Mononuclear cell (primary cell): ENCODE data around the gene RIMS4. TPM values are rescaled to one million over a fixed set of nuclear protein-coding genes. Genes with fewer than 3 reads are reported as not detected.

Source experiments
- H3K27me3 ChIP-seq: 2 replicates; pipeline ENCODE4 v1.6.0; 2011; ENCODE audit warnings: low read length, control low read depth; ENCODE audit not compliant: insufficient read depth
- H3K4me1 ChIP-seq: 2 replicates; pipeline ENCODE4 v1.5.1; 2011; ENCODE audit warnings: mild to moderate bottlenecking, low read length, control low read depth; ENCODE audit not compliant: insufficient read depth
- H3K4me3 ChIP-seq: 2 replicates; pipeline ENCODE4 v1.5.1; 2011; ENCODE audit warnings: mild to moderate bottlenecking, low read length, moderate library complexity
- H3K9me3 ChIP-seq: 2 replicates; pipeline ENCODE4 v1.5.1; 2011; ENCODE audit warnings: low read depth, mild to moderate bottlenecking, control low read depth, low read length
- total RNA-seq: library from RNA; depleted of rRNA; stranded (reverse); fragments of >200 nt; gene quantifications from one replicate; pipeline ENCODE4 v1.2.3, GENCODE V29; 2012

RIMS4 gene
- total RNA-seq, 1 donor: under 0.01 TPM

DNA sequence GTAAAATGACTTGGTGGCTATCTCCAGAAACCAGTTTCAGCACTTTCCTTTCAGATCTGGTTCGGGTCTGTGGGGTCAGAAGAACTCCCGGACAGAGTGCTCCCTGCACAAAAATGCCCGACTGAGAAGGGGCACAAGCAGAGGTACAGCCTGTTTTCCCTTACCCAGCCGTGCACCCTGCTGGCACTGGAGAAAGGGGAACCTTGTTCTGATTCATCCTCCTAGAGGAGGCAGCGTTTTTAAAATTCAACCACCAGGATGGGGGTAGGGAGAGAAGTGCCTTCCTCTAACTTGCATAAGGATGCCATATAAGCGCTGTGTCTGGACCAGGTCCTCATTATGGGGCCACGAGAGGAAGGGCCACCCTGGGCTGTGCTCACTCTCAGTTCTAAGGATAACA is 17.6 kb downstream of the RIMS4 start:
- no peaks in the 10 kb centered on the region for H3K4me1 ChIP-seq
- H3K27me3 ChIP-seq: no peaks in the 10 kb centered on the region
- H3K4me3 ChIP-seq: no peak overlapping the region
- H3K9me3 ChIP-seq: no peaks in the 10 kb centered on the region

DNA sequence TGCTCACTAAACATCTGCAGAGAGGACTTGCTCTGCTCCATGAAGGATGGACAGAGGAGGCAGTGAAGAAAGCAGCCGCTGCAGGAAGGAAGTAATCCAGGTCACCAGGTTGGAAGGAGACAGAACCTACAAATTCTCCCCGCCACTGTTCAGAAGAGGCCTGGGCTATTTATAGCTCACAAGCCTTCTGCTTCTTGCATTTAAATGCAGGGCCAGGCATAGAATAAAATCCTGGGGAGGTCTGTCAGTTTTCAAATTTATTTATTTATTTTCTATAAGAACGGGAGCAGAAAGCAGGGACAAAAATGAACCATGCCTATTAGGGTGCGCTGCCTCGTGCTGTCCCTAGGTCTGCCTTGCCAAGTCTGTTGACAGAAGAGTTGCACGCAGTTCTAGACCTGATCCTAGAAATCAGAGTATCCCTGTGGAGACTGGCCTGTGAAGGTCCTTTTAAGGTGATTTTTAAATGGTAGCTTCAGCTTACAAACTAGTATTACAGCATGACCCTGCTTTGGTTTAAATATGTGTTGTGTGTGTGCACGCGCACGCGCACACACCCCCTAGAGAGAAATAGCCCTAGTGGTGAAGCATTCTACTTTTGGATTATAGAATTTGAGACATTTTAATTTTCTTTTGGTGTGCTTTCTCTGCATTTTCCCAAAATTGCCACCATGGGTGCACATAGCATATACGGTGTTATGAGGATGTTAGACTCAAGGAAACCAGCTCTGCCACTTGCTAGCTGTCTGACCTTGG is 19.5 kb downstream of the RIMS4 start:
- H3K4me1 ChIP-seq: no peaks in the 10 kb centered on the region
- no peaks in the 10 kb centered on the region for H3K27me3 ChIP-seq
- no peak overlapping the region for H3K4me3 ChIP-seq
- no peaks in the 10 kb centered on the region for H3K9me3 ChIP-seq

DNA sequence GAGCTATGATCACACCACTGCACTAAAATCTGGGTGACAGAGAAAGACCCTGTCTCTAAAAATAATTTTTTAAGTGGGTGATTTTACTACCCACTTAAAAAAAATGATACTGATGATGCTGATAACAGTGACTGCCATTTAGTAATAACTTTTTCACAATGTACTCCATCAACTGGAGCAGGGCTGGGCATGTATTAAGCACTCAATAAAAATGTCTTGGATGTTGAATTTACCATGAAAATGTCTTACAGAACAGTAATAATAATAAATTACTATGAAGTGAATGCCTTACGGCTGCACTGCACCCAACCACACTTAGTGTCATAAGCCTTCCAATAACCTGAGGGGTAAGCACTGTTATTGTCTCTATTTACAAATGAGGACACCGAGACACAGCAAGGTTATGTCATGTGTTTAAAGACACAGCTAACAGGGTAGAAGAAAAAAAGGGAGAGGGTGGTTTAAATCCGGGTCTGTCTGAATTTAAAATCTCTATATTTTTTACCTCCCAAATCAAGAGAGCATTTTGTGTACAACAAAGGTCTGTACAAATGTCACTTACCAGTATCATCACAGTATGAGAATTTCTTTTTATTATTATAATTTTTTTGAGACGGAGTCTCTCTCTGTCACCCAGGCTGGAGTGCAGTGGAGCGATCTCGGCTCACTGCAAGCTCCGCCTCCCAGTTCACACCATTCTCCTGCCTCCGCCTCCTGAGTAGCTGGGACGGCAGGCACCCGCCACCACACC is 21.5 kb downstream of the RIMS4 start:
- no peaks in the 10 kb centered on the region for H3K4me1 ChIP-seq
- H3K9me3 ChIP-seq: no peaks in the 10 kb centered on the region
- H3K27me3 ChIP-seq: no peaks in the 10 kb centered on the region
- no peak overlapping the region for H3K4me3 ChIP-seq

DNA sequence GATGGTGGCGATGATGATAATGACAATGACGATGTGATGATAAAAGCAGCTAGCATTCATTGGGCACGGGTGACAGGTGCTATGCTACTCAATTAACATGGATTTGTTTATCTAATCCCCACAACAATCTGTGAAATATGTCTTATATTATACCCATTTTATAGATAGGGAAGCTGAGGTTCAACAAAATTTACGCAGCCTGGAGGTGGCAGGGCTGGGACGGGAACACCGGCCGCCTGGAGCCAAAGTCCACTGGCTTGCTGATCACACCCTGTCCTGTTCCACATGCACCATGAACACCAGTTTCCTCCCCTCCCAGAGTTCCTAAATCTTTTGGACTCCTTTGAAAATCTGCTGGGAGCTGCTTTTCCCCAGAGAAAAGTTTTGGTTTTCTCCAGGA is 23.0 kb downstream of the RIMS4 start:
- no peaks in the 10 kb centered on the region for H3K4me1 ChIP-seq
- no peaks in the 10 kb centered on the region for H3K27me3 ChIP-seq
- H3K4me3 ChIP-seq: no peak overlapping the region
- H3K9me3 ChIP-seq: no peaks in the 10 kb centered on the region

DNA sequence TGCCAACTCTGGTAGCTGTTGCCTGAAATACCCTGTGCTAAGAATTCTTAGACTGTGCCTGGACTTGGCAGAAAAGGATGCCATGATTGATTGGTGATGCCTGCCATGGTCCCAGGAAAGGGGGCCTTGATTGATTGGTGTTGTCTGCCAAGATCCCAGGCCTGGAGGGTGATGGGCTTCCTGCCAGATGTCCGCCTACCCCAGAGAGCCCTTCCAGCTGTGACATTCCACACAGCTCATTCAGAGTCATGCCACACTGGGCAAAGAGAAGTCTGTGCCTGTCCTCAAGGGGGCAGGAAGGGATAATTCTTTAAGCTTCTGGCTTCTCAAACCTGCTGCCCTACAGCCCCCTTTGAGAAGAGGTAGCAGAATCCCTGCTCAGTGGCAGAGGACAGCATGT is 24.6 kb downstream of the RIMS4 start:
- no peaks in the 10 kb centered on the region for H3K9me3 ChIP-seq
- H3K4me1 ChIP-seq: no peaks in the 10 kb centered on the region
- peaks cover 2% of the 10 kb centered on the region for H3K27me3 ChIP-seq
- no peak overlapping the region for H3K4me3 ChIP-seq

DNA sequence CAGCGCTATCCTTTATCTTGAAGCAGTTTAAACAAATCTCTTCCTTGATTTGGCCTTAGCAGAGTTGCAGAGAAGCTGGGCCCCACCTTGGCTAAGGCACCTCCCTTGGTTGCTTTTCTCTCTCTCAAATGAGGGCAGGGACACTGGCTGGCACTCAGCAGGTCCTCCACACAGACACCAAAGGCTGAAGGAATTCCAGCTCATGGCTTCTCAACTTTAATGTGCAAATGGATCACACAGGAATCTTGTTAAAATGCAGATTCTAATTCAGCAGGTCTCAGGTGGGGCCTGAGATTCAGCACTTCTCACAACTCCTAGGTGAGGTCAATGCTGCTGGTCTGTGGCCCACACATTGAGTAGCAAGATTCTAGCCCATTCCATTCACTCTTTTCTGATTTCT is 25.7 kb downstream of the RIMS4 start:
- H3K4me1 ChIP-seq: no peaks in the 10 kb centered on the region

DNA sequence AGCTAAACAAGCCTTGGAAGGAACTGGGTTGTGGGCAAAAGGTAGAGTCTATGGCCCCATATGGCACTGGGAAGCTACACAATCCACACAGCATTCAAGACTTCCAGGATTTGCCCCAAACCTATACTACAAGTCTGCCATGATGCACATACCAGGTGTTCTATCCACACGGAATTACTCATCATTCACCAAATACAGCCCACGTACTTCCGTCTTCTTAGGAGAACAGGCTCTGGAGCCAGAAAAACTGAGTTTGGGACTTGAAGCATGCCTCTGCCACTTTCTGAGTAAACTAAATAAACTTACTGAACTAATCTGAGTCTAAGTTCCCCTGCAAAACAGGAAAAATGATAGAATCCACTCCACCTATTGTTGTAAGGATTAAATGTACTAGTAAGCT is 28.6 kb downstream of the RIMS4 start:
- no peaks in the 10 kb centered on the region for H3K4me1 ChIP-seq
- H3K9me3 ChIP-seq: no peaks in the 10 kb centered on the region
- H3K4me3 ChIP-seq: no peak overlapping the region

More for the DNA sequence above, 25.7 kb downstream of the RIMS4 start:
- peaks cover 2% of the 10 kb centered on the region for H3K27me3 ChIP-seq
- no peaks in the 10 kb centered on the region for H3K9me3 ChIP-seq
- no peak overlapping the region for H3K4me3 ChIP-seq

DNA sequence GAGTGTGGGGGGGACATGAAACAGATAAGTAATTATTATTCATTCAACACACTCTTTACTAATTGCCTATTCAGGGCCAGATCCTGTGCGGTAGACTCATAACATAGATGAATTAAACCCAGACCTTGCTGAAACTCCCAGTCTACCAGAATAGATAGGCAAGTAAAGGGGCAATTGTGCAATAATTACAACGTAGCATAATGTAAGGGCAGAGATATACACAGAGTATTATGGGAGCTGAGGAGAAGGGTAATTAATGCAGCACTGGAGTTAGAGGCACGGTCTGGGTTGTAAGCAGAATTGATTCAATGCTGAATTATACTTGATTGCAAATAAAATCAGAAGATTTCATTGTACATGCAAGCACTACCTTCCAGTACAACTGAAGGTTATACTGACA is 29.2 kb downstream of the RIMS4 start:
- H3K9me3 ChIP-seq: no peaks in the 10 kb centered on the region
- no peaks in the 10 kb centered on the region for H3K4me1 ChIP-seq
- no peak overlapping the region for H3K4me3 ChIP-seq
- peaks cover 2% of the 10 kb centered on the region for H3K27me3 ChIP-seq

More for the DNA sequence above, 28.6 kb downstream of the RIMS4 start:
- H3K27me3 ChIP-seq: peaks cover 2% of the 10 kb centered on the region

DNA sequence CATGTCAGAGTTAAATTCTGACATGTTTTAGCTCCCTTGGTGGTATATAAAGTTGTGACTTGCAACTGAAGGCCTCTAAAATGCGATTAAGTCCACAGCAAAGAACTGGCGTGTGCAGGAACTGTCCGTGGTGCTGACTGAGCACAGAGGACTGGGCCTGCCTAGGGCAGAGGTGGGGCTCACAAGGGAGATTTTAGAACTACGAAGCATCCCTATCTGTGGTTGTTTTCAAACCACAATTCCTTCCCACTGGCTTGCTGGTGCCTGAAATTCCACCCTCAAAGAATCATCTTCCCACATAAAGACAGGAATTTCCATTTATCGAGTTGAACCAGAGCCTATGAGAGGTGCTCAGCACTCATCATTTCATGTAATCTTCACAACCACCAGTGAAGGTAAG is 30.1 kb downstream of the RIMS4 start:
- H3K4me1 ChIP-seq: no peaks in the 10 kb centered on the region
- no peaks in the 10 kb centered on the region for H3K9me3 ChIP-seq
- no peak overlapping the region for H3K4me3 ChIP-seq
- peaks cover 2% of the 10 kb centered on the region for H3K27me3 ChIP-seq

DNA sequence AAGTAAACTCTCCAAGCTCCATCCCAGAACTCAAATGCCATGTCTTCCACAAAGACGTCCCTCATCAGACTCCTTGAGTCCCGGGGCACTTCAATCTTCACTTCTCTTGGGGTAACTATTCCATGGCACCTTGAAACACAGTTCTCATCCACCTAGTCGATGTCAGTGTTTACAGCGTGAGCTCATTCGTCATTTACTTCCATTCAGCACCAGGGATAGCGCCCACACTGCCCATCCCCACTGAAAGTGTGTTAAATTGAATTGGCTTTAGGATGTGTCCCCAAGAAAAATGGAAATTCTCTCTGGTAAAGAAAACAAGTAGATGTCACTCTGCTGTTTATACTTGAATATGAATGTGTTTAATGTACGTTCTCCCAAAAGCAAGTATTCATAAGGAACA is 33.4 kb downstream of the RIMS4 start:
- Histone ChIP-seq H3K4me3 (no peak overlapping the region), H3K4me1 (no peaks in the 10 kb centered on the region), H3K27me3 (peaks cover 2% of the 10 kb centered on the region), H3K9me3 (no peaks in the 10 kb centered on the region)

DNA sequence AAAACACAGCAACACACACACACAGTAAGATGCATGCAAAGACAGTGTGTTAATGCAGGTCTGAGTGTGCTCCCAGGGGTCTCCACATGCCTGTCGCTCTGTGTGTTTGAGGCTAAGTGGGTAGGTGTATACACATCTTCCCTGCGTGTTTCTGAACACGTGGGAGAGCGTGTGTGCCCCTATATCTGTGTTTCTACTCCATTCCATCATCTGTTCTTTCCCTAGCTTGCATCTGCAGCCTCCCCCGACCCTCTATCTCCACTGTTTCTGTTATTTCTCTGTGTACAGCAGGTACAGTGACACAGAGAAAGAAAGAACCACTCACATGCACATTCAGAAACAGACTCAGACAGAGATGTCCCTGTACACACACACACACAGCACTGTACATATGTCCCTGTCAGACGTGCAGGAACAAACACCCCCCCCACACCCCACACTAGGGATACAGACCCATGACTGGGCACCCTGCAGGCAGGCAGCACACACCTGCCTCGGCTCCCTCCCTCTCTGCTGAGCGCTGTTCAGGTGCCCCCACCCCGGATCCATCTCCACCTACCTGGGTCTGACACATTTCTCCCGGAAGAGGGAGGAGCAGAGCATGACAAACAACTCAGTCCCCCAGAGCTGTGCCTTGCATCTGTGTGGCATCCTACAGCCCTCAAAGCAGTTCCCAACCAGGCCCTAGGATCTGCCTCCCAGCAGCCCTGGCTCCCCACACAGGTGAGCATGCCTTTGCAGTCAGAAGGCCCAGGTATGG is 37.1 kb downstream of the RIMS4 start:
- Histone ChIP-seq H3K27me3 (no peaks in the 10 kb centered on the region), H3K4me1 (no peaks in the 10 kb centered on the region), H3K4me3 (no peak overlapping the region), H3K9me3 (no peaks in the 10 kb centered on the region)

DNA sequence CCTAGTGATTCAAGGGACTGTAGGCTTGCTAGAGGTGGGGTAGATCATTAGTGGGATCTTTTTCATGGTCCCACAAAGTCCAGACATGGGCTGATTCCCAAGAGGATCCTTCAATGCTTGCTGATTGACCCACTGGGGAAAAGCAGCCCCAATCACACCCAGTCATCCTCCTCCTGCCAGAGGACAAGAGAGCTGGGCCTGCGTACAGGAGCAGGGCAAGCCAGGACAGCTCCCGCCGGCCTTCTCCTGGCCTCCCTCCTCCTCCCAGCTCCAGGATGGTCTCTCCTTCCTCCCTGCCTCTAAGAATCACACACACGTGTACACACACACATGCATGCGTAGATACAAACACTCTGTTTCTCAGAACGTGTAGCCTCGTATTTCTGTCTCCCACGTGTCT is 37.7 kb downstream of the RIMS4 start:
- H3K27me3 ChIP-seq: no peaks in the 10 kb centered on the region
- no peak overlapping the region for H3K4me3 ChIP-seq
- H3K4me1 ChIP-seq: no peaks in the 10 kb centered on the region
- H3K9me3 ChIP-seq: no peaks in the 10 kb centered on the region

DNA sequence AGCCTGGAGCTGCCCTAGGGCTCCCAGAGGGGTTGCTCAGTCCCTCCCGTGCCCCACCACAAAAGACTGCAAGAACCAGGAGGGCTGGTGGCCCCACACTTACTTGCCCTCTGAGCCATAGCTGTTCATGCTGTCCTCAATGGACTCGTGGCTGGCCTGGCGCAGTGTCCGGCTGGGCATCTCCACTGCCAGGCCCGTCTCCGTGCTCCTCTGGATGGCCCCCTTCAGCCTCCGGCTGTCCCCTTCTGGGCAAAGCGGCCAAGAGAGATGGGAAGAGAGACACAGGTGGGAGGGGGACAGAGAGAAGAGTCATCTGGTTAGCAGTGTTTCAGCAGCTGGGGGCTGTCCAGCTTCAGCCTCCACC is 39.2 kb downstream of the RIMS4 start:
- Histone ChIP-seq H3K9me3 (no peaks in the 10 kb centered on the region), H3K4me1 (no peaks in the 10 kb centered on the region), H3K4me3 (no peak overlapping the region), H3K27me3 (no peaks in the 10 kb centered on the region)

DNA sequence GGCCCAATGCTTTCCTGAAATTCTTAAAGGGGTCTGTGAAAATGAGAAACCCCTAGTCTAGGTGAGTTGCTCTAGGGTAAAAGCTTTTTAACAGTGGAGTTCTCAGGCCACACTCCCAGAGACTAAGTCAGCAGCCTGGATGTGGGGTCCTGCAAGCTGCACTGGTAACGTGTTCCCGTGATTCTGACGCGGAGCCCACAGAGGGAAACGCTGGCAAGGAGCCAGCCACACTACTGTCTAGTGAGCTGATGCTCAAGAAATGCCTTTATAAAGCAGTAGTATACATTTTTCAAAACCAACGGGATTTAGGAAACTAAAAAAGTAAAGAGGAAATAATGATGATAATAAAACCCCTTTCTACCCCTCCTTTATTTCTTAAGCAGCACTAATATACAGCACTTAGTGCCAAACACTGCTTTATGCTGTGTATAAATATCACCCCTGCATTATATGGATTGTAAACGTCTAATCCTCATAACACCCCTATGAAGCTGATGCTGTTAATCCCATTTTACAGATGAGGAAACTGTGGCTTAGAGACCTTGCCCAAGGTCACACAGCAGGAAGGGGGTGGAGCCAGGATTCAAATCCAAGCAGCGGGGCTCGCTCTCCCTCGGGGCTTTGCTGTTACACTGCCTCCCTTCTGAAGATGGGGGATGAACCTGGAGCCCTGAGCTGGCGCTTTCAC is 39.7 kb downstream of the RIMS4 start:
- Histone ChIP-seq H3K27me3 (no peaks in the 10 kb centered on the region), H3K9me3 (no peaks in the 10 kb centered on the region), H3K4me3 (no peak overlapping the region), H3K4me1 (no peaks in the 10 kb centered on the region)

DNA sequence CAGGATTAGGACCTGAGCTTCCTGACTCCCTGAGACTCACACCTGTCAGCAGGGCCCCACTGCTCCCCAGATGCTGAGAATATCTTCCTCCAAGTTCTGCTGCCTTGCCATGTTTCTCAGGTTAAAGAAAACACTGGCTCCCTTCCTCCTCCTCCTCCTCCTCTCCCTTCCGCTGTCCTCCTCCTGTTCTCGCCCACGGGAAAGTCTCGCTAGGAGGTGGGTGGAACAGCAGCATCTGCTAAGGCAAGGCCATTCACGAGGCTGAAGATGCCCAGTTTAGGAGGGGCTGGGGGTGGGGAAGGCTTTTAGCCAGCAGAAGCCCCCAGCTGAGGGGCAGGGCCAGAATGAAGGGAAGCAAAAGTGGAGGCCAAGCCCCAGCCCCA is 40.9 kb downstream of the RIMS4 start:
- Histone ChIP-seq H3K27me3 (no peaks in the 10 kb centered on the region), H3K4me1 (no peaks in the 10 kb centered on the region), H3K9me3 (no peaks in the 10 kb centered on the region), H3K4me3 (no peak overlapping the region)
